Activated T-cell treated with anti-CD3 and anti-CD28 coated beads for 24 hours (primary cell): Measurements from ENCODE around the gene FBXO31.

ENCODE experiments used
- DNase-seq: peaks from one replicate; pipeline ENCODE4 v3.0.0-alpha.2; 2020; ENCODE audit warnings: low read depth

Gene FBXO31, protein sequence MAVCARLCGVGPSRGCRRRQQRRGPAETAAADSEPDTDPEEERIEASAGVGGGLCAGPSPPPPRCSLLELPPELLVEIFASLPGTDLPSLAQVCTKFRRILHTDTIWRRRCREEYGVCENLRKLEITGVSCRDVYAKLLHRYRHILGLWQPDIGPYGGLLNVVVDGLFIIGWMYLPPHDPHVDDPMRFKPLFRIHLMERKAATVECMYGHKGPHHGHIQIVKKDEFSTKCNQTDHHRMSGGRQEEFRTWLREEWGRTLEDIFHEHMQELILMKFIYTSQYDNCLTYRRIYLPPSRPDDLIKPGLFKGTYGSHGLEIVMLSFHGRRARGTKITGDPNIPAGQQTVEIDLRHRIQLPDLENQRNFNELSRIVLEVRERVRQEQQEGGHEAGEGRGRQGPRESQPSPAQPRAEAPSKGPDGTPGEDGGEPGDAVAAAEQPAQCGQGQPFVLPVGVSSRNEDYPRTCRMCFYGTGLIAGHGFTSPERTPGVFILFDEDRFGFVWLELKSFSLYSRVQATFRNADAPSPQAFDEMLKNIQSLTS

DNA sequence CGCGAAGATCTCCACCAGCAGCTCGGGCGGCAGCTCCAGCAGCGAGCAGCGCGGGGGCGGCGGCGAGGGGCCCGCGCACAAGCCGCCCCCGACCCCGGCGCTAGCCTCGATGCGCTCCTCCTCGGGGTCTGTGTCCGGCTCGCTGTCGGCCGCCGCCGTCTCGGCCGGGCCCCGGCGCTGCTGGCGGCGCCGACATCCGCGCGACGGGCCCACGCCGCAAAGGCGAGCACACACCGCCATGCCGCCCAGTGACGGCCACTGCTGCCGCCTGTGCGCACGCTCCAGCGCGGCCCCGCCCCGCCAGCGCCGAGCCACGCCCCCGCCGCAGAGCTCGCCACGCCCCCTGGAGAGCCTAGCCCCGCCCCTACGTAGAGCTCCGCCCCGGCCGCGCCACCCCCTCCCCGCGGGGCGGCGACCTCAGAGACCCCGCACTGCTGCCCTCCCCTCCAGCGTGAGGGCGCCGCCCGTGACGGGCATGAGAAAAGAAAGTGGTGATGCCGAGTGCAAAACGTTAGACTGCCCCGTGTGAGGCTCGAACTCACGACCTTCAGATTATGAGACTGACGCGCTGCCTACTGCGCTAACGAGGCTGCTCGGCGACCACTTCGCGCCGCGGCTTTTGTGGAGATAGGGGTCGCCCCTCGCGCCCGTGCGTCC lies at the start of gene FBXO31:
TSS of gene FBXO31 (minus strand) at position 272 of the 657 bp plus-strand sequence. CDS start at position 240, 32 bp downstream.
- peak; percentile 93 for DNase-seq

DNA sequence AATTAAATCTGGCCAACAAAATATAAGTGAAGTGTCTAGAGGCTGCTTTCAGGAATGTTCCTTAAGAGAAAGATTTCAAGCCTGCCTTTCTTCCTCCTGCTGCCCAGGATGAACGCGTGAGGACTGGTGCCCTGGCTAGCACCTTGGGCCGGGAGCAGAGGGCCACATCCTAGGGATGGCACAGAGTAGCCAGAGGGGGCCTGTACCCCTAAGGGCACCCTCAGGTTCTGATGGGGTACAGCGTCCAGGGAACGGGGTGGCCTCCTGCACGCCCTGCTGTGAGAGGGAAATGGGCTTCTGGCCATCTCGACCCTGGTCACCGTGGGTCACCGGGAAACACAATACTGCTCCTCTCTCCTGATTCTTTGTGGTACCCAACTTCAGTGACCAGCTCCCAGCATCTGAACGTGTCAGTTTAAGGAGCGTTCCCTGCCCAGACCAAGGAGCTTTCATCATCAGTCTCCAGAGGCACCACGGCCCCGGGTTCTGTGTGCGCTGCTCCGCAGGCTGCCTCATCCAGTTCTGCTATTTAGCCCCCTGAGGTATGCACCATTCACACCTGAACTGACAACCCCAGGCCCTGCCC lies 48.8 kb upstream of the FBXO31 start:
- no peak for DNase-seq

DNA sequence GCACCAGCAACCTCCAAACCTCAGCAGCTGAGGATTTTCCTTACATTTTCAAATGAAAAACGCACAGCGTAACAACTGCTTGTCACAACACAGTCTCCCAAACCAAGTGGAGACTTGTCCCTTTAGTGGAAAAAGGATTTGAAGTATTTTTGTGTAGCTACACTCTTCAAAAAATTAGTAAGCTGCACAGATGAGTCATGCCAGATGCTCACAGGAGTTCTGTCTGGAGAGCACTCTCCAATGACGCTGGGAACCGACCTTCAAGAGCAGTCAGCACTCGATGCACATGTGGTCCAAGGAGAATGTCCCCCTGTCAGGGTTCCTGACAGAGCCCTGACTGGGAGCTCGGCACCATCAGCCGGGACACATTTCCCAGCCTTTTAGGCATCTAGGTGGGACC lies 48.4 kb upstream of the FBXO31 start:
- no peak for DNase-seq

DNA sequence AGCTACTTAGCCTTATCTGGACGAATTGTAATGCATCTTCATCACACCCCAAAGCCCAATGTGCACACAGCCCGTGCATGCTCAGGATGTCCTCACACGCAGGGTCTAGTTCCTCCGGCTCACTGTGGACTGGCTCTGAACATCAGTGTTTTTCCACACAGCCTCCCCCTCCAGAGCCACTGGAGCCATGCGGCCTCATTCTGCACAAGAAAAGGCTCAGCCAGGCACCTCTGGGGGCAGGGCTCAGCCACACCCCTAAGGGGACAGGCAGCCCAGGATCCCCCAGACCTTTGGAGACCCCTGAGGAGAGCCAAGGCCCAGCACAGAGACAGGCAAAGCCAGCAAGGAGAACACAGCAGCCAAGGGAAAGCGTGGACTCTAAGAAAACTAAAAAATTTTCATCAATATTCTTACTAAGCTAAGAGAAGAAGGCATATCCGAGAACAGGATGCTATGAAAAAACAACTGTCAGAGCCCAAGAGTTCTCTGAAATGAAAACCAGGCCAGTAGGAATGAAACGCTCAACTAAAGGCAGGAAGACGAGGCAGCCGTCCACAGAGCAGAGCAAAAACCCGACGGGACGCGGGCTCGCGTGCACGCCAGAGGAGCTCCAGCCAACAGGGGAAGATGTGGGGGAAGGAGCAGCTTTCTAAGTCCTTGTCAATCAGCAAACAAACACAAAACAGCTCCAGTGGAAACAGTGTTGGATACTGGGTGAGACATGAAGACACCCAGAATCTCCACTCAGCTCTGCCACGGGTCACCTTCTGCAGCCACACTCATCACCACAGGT lies 43.0 kb upstream of the FBXO31 start:
- no peak for DNase-seq

DNA sequence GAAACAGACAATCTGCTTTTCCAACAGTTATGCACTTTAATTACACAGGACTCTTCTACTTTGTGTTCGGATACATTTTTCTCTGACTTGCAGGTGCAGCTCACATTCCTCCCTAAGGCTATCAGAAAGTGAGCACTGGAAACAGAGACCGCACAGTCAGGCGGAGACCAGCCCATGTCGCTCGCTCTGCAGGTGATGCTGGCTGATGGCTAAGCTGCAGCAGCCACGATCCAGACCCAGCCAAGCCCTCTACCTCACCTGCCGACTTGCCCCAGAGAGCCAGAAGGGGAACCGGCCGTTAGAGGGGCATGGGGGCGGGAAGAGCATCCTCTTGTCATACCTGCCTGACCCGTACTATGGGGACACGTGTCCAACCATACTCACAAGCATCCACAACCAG lies 42.4 kb upstream of the FBXO31 start:
- DNase-seq = no peak

DNA sequence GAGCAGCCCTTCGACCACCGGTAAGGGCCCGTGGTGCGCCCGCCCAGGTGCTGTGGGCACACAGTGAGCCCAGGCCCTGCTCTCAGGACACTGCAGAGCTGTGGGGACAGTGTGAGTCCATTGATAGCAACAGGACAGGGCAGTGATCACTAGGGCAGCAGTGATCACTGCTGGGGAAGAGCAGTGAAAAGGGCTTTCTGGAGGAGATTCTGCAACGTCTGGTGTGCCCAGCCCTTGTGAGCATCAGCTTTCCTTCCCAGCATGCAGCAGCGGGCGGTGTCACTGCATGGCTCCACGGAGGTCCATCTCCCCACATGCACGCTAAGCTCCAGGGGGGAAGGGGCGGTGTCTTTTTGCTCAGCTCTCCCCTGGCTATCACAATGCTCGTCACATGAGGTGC lies 40.7 kb upstream of the FBXO31 start:
- no peak for DNase-seq

DNA sequence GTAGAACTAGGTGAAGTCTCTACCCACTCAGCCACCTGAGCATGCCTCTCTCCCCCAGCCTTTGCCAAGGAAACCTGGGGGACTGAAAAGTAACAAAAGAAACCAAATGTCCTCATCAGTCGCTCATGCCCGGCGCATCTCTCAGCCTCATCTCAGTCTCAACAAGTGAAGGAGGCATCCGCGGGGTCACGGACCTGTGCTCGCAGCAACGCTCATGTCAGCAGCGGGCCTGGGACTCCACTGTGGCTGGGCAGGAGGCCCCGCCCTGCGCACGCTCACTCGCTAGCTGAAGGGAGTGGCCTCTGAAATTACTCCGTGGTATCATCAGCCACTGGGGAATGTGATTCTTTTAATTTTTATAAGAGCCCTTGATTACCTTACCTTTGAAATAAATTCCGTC lies 39.9 kb upstream of the FBXO31 start:
- DNase-seq = no peak

DNA sequence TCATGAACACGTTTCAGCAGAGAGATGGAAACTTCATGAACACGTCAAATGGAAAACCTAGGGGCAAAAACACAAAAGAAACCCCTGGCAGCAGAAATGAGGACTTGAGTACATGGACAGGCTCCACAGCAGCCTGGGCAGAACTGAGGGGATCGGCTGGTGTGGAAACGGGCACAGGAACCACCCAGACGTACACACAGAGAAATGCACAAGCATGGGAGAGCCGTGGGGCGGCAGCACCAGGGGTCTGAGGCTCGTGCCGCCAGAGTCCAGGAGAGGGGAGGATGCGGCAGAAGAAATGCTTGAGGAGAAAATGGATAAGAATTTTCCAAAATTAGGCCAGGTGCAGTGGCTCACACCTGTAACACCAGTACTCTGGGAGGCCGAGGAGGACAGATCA lies 38.5 kb upstream of the FBXO31 start:
- no peak for DNase-seq

DNA sequence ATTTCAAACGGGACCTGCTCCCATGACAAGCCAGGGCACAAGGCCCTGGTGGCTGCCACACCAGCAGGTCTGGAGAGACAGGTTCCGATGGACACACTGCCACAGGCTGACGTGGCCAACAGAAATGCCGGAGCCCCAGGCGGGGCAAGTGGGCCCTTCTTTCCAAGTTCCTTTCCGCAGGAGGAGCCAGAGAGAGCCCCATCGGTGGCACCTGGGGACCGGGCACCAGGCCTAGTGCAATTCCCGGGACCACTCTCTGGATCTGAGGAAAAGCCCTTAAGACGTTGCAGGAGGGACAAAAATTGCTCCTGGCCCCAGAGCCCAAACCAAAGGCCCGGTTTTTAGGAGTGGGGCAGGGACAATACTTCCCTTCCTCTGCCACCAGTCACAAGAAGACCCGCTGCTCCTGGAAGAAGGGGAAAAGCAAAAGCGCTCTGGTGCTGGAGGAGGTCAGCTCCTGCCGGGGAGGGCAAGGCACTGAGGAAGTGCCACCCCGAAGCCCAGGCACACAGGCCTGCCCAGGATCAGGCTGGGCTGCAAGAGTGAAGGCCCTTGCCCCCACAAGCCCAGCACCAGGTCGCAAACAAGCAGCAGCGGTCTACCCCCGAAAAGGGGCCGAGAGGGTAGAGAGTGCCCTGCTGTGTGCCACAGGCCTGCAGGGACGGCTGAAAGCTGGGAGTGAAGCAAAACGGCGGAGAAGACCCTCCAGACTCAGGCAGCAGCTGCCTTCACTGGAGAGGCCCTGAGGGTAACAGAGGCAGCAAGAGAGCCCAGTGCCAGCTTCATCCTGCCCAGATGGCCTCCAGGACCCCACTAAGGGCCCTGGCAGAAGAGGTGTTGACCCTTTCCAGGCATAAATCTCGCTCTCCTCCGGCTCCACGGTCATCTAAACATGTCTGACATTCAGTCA lies 37.7 kb upstream of the FBXO31 start:
- no peak for DNase-seq

DNA sequence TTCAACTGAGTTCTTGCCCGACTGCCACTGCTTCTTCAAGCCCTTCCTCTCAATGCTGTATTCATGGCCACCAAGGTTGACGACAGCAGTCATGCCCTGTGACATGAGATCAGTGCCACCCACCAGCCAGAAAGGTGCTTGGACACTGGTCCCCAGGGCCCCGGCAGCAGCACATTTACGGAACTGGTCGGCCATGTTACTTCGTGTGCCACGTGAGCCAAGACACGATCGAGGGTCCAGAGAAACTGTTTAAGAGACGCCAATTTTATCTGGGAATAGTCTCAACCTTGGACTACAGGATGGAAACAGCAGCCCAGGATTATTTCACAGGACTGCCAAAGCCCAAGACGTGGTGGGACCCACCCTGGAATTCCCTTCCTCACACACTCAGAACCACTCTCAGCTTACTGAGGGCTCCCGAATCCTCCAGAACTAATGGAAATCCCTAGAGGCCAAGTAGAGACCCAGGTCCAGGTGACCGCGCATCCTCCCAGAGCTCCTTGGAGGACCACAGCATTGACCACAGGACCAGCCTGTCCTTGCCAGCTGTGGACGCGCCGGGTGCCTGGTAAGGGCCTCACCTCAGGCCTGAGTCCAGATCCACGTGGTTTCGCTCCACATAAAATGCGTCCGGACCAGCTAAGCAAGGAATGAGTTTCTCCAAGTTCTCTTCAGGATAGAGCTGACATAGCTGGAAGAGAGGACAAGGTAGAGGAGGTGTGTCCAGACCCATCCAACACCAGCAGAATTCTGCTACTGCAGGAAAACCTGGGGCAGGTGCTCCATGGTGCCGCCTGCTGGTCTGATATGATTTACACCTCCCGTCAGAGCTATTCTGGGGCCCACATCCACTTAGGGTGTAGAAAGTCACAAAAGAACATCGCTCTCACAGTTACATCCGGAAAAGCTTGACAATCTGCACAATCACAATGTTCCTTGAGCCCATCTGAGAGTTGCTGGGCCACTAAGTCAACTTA lies 36.7 kb upstream of the FBXO31 start:
- no peak for DNase-seq

DNA sequence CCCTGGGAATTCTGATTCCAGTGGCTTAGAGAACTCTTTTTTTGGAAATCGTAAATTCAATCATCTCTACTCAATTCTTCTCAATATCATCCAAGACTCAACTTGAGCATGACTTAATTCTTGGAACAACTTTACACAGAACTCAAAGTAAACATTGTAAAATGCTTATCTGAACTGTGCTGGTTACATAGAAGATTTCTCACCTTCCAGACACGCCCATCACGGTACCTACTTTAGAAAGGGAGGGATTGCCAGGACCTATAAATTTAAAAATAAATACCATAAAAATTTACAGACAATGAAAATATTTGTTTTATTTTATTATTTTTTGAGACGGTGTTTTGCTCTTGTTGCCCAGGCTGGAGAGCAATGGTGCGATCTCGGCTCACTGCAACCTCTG lies 35.1 kb upstream of the FBXO31 start:
- DNase-seq = no peak

DNA sequence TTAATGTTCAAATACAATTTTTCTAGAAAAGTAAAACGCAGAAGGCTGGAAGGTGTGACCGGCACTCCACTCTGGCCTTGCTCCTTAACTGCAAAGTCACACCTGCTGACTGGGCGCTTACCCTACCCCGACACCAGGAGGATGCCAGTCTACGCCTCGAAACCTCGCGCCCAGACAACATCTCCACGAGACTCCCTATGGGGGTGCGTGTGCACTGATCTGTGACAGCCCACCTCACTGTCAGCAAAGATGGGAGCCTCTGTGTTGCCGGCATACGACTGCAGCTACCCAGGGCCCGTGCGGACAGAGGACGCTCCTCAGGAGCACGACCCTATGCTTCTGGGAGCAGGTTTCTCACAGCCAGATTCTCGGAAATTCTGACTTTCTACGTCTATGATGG lies 34.6 kb upstream of the FBXO31 start:
- DNase-seq = no peak

DNA sequence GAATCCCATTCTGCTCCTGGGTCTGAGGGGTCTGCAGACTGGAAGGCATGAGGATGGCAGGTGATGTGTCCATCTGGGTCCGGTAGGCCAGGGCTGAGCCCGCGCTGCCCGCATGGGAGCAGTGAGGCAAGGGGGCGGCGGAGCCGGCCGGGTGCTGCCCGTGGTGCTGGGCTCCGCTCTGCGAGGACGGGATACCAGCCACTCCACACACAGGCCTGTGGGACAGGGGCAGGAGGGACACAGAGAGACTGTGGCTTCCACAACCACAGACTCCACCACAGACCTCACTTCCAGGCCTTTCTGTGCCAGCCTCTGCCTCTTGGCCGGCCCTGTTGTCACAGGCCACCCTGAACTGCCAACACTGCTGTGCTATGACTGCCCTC lies 33.9 kb upstream of the FBXO31 start:
- no peak for DNase-seq

DNA sequence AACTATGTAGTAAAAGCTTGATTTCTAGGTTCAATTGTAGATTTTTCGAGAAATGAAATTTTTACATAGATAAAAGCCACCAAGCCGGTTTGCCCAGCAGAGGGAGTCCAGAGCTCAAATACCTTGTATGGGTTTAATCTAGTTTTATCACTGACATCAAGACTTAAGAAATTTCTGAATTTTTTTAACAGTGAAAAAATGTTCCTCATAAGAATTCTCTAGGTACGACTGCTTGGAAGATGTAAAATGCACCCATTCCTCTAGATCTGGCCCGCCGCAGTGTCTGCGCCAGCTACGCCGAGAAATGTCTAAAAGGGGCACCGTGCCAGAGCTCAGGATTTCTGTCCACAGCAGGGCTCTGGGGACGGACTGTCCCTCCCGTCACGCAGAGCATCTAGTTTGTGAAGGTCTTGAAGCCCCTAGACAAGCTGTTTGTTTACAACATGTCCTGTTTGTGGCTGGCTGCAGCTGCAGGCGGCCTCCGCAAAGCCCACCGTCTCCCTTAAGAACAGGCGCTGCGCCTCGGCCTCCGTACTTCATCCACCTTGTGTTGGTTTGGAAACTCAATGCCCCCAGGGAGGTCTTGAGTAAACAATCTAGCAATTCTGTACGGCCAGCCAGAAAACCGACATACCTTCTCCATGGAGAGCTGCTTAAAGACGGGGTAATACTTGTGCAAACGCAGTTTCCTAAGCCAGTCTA lies 33.4 kb upstream of the FBXO31 start:
- DNase-seq = no peak

DNA sequence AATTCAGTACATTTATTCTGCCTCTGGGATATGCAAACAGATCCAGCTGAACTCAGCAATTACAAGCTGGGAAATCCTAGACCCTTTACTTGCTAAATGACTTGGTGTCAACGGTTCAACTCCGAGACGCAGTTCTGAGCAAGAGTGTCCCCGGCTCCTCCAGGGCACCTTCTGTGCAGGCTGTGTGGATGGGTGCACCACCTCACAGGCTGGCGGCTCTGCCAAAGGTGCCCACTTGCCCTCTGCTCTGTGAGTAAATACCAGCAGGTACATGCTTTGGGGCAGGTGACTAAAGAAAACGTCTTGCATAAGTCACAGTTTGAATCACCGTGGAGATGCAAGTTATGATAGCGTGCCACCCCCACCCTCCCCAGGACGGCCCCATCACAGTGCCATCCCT lies 31.9 kb upstream of the FBXO31 start:
- no peak for DNase-seq

DNA sequence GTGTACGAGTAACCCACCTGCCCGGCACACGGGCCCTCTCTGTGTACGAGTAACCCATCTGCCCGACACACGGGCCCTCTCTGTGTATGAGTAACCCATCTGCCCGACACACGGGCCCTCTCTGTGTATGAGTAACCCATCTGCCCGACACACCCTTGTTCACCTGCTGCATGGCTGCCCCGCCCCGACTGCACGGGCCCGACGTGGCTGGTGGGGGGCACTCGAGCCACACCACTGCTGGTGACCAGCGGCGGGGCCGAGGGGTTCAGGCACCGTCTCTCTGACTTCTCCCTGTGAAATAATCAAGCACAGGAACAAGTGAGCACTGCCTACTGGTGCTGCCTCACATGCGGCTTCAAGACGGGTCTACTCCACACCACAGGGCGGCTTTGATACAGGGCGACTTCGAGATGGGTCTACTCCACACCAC lies 30.7 kb upstream of the FBXO31 start:
- DNase-seq = no peak

DNA sequence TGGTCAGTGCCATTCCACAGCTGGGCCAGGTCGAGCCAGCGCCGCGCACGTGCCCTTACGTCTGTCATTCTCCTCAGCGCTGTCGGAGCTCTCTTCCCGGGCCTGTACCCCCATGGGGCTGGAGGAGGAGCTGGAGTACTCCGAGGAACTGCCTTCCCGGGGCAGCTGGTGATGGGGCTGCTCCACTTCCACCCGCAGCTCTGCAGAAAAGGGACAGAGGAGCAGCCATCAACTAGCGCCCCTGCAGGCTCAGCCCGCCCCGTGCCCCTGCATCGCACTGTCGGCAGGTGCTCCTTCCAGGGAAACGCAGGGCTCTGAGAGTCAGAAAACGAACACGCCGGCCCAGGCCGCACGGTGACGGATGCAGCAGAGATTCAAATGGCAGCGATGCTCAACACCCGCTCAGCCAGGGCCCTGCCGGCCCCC lies 29.4 kb upstream of the FBXO31 start:
- DNase-seq = no peak

DNA sequence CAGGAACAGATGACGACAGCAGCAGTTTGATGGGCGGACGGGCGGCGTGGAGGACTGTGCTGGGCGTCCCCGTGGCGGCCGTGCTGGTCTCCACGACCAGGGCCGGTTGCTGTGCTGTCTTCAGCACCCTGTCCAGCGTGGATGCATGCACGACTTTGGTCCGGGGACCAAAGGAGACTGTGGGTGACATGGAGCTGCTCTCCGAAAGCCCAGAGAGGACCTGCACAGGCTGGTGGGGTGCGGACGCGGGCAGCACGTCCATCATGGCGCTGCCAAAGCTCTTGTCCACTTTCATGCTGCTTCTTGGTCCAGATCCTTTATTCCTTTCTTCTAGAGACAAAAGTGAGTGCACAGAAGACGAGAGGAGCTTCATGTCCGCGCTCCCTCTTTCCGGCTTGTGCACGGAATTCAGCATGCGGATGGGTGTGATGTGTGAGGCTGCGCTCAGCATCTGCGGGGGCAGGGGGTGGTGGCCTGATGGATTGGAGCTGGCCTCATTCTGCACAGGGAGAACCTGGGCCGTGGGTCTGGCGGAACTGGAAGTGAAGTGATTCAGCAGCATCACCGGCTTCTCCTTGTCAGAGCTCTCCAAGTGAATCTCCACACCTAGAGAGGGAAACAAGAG lies 28.9 kb upstream of the FBXO31 start:
- DNase-seq = no peak
